Fibroblast of skin of scalp (primary cell): ENCODE results near the gene SAMD7.

Source experiments
- DNase-seq: peaks from one replicate; pipeline ENCODE4 v3.0.0-alpha.2; 2013

Gene SAMD7

DNA sequence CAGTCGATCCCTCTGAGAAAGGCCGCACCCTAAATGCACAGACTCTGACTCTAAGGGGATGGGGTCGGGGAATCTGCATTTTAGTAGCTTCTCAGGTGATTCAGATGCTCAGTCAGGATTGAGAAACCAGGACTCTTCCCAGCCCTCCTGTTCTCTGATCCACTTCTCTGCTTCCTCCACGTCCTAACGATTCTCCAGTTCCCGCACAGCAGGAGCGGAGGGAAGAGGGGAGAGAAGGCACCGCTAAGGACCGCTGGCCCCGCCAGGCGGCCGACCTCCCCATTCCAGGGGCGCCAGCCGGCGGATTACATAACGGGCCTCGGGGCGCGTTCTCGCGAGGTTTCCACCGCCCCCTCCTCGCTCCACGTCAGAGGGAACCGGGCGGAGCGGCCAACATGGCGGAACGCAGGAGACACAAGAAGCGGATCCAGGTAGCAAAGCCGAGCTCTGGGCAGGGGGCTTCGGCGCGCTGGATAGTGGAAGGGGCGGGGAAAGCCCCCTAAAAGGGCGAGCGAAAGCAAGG is 55.1 kb downstream of the SAMD7 start, which contains the start of gene SEC62:
TSS of gene SEC62 (plus strand) at position 380 of the 523 bp plus-strand sequence. CDS start at position 396, 16 bp downstream.
- peak; percentile 93 for DNase-seq

DNA sequence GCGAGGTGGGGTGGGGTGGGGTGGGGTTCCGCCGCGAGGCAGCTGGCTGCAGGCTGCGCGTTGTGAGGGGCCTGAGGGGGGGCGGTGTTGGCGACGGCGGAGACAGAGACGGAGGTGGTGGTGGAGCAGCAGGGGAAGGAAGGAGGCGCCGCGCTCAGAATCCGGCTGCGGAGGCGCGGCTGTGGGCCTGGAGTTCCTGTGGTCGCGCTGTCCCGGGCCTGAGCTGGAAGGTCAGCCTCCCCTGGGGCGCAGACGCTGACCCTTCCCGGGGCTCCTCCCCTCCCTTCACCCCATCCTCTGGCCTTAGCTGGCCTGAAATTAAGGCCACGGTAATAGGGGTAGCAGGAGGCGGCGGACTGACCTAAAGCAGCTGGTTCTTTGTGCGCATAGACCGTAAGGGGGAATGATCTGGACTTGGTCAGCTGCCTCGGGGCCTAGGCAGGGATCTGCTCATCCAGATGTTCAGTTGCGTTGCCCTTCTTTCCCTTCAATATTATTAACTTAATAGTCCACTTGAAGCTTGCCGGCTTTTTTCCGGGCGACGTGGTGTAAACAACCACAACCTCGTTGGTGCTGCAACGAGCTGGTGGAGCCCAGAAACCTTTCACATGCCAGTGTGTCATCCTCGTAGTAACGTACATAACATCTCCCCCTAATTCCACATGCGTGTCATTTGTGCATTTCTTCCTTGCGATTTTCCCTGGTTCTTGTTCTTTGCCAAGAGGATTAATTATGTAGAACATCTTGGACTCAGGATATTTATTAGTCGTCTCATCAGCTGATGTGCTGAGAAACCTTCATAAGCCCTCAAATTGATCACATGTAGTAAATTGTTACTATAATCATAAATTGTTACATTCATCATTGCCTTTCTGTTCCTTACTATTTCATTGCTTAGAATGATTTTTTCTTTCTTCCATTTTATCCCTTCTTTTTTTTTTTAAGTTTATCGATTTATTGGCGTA is 55.9 kb downstream of the SAMD7 start:
- DNase-seq, result peak; percentile 25

- DNase-seq, result no peak
These were observed 57.0 kb downstream of the SAMD7 start for GRCh38 chr3:169968224-169968885.

GRCh38 chr3:169969174-169970095 is 58.1 kb downstream of the SAMD7 start:
- no peak for DNase-seq

DNA sequence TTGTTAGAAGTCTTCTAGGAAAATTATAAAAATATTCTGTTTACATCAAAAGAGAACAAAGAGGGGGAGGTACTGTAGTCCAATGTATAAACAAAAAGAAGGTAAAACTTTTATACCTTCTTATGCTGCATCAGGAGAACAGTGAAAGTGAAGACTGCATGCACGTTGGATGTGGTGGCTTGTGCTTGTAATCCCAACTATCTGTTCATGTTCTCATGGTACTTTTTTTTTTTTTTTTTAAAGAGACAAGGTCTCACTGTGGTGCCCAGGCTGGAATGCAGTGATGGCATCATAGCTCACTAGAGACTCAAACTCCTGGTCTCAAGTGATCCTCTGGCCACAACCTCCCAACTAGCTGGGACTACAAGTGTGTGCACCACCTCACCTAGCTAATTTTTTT is 59.5 kb downstream of the SAMD7 start:
- no peak for DNase-seq

DNA sequence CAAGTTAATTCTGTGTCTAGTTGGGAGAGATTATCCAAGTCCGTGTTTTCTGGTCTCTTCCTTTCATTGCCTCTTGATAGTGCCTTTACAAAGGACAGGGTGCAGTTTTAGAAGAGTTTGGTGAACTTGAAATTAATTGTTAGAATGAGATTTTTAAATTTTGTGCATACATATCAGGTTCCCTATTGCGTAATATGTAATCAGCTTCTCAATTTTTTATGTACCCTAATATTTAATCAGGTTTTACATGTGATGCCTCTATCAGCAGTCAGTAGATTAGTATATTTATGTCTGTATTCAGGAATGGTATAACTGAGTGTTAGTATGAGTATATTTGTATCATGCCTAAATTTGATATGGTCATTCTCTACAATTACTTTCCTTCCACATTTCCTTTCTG is 60.1 kb downstream of the SAMD7 start:
- no peak for DNase-seq

DNA sequence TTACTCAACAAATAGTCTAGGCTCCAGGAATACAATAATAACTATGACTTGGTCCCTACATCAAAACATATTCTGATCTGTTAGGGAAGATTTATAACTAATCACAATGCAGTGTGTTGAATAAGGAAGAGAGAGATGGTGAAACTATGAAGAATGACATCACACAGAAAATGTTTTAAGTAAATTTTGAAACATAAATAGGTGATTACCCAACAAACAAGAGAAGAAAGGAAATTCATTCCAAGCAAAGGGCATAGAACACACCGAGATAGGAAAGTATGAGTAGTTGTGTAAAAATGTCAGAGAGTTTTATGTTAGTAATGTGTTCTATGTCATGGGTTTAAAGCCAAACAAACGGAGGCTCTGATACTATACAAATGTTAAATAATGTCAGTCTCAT is 68.7 kb downstream of the SAMD7 start:
- DNase-seq, result no peak

DNA sequence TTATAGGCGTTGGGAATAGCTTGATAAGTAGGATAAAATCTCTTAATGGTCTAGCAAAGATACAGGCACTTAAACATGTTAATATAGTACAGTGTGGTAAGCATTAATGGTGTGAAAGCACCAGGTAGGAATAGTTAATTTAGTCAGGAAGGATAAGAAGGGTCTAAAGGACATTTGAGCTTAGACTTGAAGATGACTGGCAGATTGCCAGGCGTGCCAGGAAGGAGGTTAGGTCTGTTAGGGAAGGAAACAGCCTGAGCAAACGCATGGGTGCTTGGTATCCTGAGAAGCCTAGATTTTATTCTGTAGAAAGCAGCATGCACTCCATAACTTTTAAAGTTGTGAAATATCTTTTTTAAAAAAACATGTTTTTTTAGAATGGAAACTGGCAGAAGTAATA is 72.9 kb downstream of the SAMD7 start:
- no peak for DNase-seq
